ENCODE data around the gene LAMA4.

- TF ChIP-seq CTCF (IDR thresholded peaks at IDR 0.05) (no peak), EZH2phosphoT487 (IDR thresholded peaks at IDR 0.05) (no peak), EZH2 (IDR thresholded peaks at IDR 0.05) (no peak)
Measured at GRCh38 chr6:112196306-112196705, 58.1 kb downstream of the LAMA4 start.

All from neural progenitor cell (in vitro differentiated cells).